ENCODE results near the gene PRKG1. TPM values are rescaled to one million over a fixed set of nuclear protein-coding genes. Genes with fewer than 3 reads are reported as not detected.

The PRKG1 gene
- total and polyA plus RNA-seq, 2 donors from 2014 or later = 3.6 to 14.8 TPM

- no peak overlapping the region for H3K9ac ChIP-seq (ENCODE audit: low read length in 3 of 3)
- no peaks in the 10 kb centered on the region for H3K27me3 ChIP-seq (ENCODE audit: control insufficient read depth, insufficient read depth, low read length)
- H3K9me3 ChIP-seq (ENCODE audit: control insufficient read depth in 2 of 3, insufficient read depth in 1 of 3, low read length in 3 of 3) = no peaks in the 10 kb centered on the region
- no peak overlapping the region for H3K4me3 ChIP-seq (ENCODE audit: low read length in 3 of 3)
- no peaks in the 10 kb centered on the region for H3K36me3 ChIP-seq (ENCODE audit: control insufficient read depth in 2 of 3, insufficient read depth in 3 of 3, low read length in 3 of 3)
- FAIRE-seq (no peak), DNase-seq (no peak)
- intact Hi-C loops (cut with DNase I) = no loop called here
- TF ChIP-seq CTCF (IDR thresholded peaks at IDR 0.05; ENCODE audit: borderline replicate concordance, extremely low read depth, insufficient read depth) = no peak
- no peak overlapping the region for H3K27ac ChIP-seq (ENCODE audit: low read depth in 2 of 2, low read length in 2 of 2)
- peaks cover 0 to 3% (median 0%) of the 10 kb centered on the region in 3 donors for H3K4me1 ChIP-seq (ENCODE audit: control insufficient read depth in 2 of 3, insufficient read depth in 2 of 3, low read depth in 1 of 3, low read length in 3 of 3)
These were observed 799.8 kb downstream of the PRKG1 start for GRCh38 chr10:51874131-51874530.

DNA sequence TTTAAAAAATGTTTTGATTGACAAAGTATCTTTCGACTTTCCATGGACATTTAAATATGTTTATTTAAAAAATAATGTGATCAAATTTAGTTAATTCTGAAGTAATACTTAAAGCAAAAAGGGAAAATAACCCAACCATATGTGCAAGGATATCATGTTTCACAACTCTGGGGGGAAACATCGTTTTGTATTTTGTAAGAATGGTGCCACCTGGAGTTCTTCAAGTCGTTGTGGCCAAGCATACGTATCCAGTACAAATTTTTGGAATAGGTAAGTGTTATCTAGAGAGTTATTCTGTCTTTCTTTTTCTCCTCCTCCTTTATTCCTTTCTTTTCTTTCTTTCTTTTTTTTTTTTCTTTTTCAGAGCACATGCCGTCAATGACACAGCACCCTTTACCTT is 801.3 kb downstream of the PRKG1 start:
- FAIRE-seq = no peak

GRCh38 chr10:51876503-51876902 is 802.2 kb downstream of the PRKG1 start:
- Histone ChIP-seq H3K4me3 (ENCODE audit: low read length in 3 of 3) (no peak overlapping the region), H3K9ac (ENCODE audit: low read length in 3 of 3) (no peak overlapping the region), H3K4me1 (ENCODE audit: control insufficient read depth in 2 of 3, insufficient read depth in 2 of 3, low read depth in 1 of 3, low read length in 3 of 3) (peaks cover 0 to 3% (median 0%) of the 10 kb centered on the region in 3 donors), H3K9me3 (ENCODE audit: control insufficient read depth in 2 of 3, insufficient read depth in 1 of 3, low read length in 3 of 3) (no peaks in the 10 kb centered on the region), H3K36me3 (ENCODE audit: control insufficient read depth in 2 of 3, insufficient read depth in 3 of 3, low read length in 3 of 3) (no peaks in the 10 kb centered on the region), H3K27ac (ENCODE audit: low read depth in 2 of 2, low read length in 2 of 2) (no peak overlapping the region), H3K27me3 (ENCODE audit: control insufficient read depth, insufficient read depth, low read length) (no peaks in the 10 kb centered on the region)
- no peak for DNase-seq
- intact Hi-C loops (cut with DNase I) = no loop called here
- FAIRE-seq = no peak
- no peak for TF ChIP-seq CTCF (IDR thresholded peaks at IDR 0.05; ENCODE audit: borderline replicate concordance, extremely low read depth, insufficient read depth)

More for the DNA sequence above, 801.3 kb downstream of the PRKG1 start:
- Histone ChIP-seq H3K27ac (ENCODE audit: low read depth in 2 of 2, low read length in 2 of 2) (no peak overlapping the region), H3K9ac (ENCODE audit: low read length in 3 of 3) (no peak overlapping the region), H3K9me3 (ENCODE audit: control insufficient read depth in 2 of 3, insufficient read depth in 1 of 3, low read length in 3 of 3) (no peaks in the 10 kb centered on the region), H3K4me1 (ENCODE audit: control insufficient read depth in 2 of 3, insufficient read depth in 2 of 3, low read depth in 1 of 3, low read length in 3 of 3) (peaks cover 0 to 3% (median 0%) of the 10 kb centered on the region in 3 donors), H3K27me3 (ENCODE audit: control insufficient read depth, insufficient read depth, low read length) (no peaks in the 10 kb centered on the region), H3K4me3 (ENCODE audit: low read length in 3 of 3) (no peak overlapping the region), H3K36me3 (ENCODE audit: control insufficient read depth in 2 of 3, insufficient read depth in 3 of 3, low read length in 3 of 3) (no peaks in the 10 kb centered on the region)
- no peak for TF ChIP-seq CTCF (IDR thresholded peaks at IDR 0.05; ENCODE audit: borderline replicate concordance, extremely low read depth, insufficient read depth)
- intact Hi-C loops (cut with DNase I) = no loop called here
- DNase-seq = no peak

- Histone ChIP-seq H3K9me3 (ENCODE audit: control insufficient read depth in 2 of 3, insufficient read depth in 1 of 3, low read length in 3 of 3) (no peaks in the 10 kb centered on the region), H3K27me3 (ENCODE audit: control insufficient read depth, insufficient read depth, low read length) (no peaks in the 10 kb centered on the region), H3K9ac (ENCODE audit: low read length in 3 of 3) (no peak overlapping the region), H3K4me1 (ENCODE audit: control insufficient read depth in 2 of 3, insufficient read depth in 2 of 3, low read depth in 1 of 3, low read length in 3 of 3) (peaks cover 0 to 3% (median 0%) of the 10 kb centered on the region in 3 donors), H3K4me3 (ENCODE audit: low read length in 3 of 3) (no peak overlapping the region), H3K27ac (ENCODE audit: low read depth in 2 of 2, low read length in 2 of 2) (no peak overlapping the region), H3K36me3 (ENCODE audit: control insufficient read depth in 2 of 3, insufficient read depth in 3 of 3, low read length in 3 of 3) (no peaks in the 10 kb centered on the region)
- intact Hi-C loops (cut with DNase I) = no loop called here
- no peak for TF ChIP-seq CTCF (IDR thresholded peaks at IDR 0.05; ENCODE audit: borderline replicate concordance, extremely low read depth, insufficient read depth)
- no peak for DNase-seq
- no peak for FAIRE-seq
These were observed 802.7 kb downstream of the PRKG1 start for GRCh38 chr10:51876979-51877378.
